Measurements from ENCODE around the gene LPCAT3.

Gene LPCAT3

DNA sequence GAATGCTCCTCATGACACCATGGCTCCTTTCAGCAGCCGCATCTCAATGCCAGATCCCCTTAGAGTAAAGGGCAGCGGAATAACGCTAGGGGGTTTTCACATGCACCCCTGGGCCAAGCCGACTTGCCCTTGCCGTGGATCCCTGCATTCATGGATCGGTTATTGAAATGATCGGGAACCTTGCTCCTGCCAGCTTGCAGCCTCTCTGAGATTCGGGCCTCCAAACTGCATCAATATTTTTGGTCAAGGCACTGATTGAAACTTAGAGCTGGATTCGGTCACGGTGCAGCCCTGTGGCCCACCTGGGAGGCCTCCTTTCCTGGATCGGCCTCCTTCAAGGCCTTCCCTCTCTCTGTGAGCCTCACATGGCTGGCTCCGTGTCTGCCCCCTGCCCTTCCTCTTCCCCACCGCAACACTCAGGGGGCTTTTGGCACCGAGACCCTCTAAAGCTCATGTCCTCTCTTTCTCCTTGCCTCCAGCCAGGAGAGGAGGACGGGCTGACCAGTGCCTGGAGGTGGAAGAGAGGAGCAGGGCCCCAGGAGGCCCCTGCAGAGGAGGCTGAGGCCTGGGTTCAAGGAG is 65.3 kb downstream of the LPCAT3 start:
- no peak for DNase-seq (ENCODE audit: low read depth in 2 of 2)

DNA sequence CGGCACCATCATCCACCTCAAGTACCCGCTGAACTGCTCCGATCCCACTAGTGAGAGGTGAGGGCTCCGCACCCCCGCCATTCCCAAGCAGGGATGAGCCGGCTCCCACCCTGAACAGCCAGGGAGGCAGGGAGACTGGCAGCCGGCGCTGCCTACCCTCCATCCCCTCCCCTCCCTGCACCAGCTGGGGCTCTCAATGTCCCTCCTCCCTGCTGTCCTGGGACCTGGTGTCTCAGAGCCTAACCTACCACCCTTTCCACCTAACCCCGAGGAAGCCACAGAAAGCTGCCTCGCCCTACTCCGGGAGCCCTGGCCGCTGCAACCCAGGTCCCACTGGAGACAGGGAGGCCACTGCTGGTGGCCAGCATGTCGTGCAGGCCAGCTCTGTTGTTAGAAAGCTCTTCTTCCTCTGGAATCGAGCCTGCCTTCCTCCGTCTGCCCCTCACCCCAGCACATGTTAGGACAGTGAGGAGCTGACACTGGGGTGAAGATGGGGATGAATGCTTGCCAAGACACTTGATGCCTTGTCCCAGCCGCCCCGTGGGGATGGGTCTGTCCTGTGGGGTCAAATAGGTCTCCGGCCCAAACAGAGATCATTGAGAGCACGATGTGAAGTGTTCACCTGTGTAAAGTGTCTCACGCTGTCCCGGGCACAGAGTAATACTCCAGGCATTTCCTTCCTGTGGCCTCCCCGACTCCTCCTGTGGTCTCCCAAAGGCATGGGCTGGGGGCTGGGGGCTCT is 66.0 kb downstream of the LPCAT3 start:
- DNase-seq (ENCODE audit: low read depth in 2 of 2): no peak

DNA sequence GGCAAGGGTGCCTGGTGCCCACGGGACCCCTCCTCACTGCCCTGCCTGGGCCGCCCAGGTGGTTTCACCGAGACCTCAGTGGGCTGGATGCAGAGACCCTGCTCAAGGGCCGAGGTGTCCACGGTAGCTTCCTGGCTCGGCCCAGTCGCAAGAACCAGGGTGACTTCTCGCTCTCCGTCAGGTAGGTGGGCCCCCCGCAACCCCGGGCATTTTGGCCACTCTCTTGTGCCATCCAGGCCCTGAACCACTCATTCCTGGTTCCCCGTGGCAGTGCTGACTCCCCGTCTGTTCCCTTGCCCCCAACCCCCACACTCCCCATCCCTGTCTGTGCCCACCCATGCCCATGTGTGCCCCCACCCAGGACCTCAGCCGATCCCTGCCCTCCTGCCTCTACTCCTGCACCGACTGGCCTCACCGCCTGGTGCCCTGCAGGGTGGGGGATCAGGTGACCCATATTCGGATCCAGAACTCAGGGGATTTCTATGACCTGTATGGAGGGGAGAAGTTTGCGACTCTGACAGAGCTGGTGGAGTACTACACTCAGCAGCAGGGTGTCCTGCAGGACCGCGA is 66.6 kb downstream of the LPCAT3 start:
- no peak for DNase-seq (ENCODE audit: low read depth in 2 of 2)

DNA sequence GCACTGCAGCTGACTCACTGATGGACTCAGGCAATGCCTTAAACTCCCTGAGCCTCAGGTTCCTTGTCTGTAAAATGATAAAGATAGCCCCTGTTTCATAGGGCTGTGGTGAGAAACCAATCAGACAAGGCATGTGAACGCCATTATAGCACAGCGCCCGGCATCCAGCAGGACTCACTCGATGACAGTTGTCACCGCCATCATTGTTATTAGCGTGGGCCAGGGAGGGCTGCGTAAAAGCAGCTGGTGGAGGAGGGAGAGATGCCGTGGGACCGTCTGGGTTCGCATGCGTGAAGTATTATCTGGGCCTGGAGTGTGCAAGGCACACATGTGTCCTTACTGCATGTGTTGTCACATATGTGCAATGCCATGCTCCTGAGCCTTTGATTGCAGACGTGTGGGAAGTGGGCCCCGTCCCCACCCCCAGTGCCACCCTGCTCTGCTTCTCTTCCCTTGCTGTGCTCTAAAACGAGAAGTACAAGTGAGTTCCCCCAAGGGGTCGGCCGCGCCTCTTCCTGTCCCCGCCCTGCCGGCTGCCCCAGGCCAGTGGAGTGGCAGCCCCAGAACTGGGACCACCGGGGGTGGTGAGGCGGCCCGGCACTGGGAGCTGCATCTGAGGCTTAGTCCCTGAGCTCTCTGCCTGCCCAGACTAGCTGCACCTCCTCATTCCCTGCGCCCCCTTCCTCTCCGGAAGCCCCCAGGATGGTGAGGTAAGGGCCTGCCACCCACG is 67.3 kb downstream of the LPCAT3 start, which contains the start of gene PTPN6:
Gene PTPN6 (plus strand): TSS at position 546 of the 730 bp plus-strand sequence. CDS start 157 bp downstream, at position 703.
- DNase-seq (ENCODE audit: low read depth in 2 of 2): peak; percentile 62 to 67

DNA sequence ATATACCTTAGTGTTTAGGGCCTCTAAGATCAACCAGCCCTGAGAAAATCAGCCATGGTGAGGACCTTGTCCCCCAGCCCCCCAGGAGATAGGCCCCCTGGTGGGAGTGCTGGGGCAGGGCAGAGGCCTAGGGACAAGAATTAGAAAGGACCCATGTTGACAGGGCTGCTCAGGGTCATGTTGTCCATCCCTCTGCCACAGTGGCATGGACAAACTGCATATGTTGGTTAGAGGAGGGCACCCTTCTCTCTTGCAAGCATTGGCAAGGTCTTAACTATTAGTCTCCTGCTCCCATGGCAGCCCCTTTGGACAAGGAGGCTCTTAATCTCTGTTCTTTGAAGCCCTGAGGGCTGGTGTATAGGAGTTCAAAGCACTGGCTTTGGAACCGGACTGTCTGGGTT is 67.9 kb downstream of the LPCAT3 start:
- DNase-seq (ENCODE audit: low read depth in 2 of 2): no peak

DNA sequence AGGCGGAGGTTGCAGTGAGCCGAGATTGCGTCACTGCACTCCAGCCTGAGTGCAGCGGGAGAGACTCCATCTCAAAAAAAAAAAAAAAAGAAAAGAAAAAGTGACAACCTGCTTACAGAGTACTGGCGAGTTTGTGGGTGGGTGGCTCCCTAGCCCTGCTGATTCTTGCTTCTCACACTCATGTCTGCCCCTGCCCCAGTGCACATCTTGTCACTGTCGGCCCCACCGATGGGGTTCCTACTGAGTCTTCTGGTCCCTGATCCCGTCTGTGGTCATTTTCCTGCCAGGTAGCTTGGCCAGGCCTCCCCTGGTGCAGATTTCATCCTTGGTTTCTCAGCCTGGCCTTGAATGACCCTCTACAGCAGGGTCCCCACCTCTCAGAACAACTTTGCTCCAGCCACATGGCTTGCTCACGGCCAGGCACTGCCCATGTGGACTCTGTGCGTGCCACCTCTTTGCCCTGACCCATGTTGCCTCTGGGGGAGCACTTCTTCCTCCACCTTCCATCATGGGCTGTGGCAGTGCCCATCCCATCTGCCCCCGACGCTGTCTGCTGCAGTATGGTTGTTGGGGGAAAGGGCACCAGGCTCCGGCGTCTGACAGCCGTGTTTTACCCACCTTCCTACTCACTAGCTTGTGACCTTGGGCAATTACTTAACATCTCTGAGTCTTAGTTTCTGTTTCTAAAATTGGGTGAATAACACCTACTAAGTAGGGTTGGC is 69.2 kb downstream of the LPCAT3 start:
- no peak for DNase-seq (ENCODE audit: low read depth in 2 of 2)

DNA sequence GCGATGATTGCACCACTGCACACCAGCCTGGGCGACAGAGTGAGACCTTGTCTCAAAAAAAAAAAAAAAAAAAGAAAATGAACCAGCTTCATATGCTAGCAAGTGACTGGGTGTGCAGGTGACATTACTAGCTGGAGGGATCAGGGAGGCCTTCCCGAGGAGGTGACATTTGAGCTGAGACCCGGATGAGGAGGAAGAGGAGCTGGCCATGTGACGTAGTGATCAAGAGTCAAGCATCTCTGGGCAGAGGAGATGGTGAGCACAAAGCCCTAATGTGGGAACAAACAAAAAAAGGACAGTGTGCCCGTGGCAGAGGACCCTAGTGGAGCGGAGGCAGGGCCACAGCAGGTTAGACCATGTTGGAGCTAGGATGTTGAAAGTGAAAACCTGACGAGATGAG is 70.7 kb downstream of the LPCAT3 start:
- DNase-seq (ENCODE audit: low read depth in 2 of 2): no peak

DNA sequence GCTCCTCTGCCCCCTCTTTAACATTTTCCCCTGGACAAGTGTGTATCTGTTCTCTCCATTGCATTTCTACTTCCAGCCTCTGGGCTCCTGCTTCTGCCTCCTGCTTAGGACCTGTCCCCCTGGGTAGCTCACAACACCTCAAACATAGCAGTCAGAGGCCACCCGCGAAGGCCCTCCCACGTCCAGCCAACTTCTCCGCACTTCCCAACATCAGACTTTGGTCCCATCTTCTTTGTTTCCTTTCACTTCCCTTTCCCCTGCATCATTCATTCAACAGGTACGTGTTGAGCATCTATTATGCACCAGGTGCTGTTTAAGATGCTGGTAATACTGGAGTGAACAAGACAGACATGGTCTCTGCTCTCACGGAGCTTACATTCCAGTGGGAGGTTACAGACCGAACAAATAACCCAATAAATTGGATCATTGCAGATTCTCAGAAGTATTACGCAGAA is 71.3 kb downstream of the LPCAT3 start:
- DNase-seq (ENCODE audit: low read depth in 2 of 2): no peak

DNA sequence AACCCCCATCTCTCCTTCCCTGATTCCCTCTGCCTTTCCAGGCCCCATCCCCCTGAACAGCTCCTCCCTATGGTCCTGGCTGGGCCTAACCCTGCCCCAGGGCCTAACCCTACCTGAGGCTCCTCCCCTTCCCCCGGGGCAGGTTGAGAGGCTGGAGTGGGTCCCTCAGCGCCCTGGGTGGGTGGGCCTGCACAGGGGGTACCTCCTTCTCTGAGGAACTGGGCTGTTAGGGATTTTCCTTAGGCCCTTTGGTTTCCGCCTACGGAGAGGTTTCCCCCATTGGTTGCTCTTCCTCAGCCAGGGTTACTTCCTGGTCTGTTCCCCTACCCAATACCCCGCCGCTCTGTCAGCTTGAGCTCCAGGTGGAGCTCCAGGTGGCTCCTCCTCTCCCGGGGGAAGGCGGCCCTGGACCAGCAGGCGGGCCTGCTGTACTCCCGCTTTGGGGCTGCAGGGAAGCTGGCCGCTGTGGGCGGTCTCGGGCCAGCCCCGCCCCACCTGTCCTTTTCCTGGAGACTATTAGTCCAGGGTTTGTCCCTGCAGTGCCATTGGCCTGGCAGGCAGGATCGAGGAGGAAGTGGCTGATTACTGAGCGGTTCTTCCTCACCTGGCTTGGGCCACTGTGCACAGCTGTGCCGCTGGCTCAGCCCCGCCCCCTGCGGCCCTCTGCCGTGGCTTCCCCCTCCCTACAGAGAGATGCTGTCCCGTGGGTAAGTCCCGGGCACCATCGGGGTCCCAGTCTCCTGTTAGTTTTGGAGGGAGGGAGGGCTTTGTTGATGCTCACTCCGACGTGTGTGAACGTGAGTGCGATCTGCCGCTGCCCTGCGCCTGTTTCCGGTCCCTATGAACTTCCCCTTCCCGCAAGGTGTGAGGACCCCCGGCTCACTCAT is 72.0 kb downstream of the LPCAT3 start:
- DNase-seq (ENCODE audit: low read depth in 2 of 2): no peak

DNA sequence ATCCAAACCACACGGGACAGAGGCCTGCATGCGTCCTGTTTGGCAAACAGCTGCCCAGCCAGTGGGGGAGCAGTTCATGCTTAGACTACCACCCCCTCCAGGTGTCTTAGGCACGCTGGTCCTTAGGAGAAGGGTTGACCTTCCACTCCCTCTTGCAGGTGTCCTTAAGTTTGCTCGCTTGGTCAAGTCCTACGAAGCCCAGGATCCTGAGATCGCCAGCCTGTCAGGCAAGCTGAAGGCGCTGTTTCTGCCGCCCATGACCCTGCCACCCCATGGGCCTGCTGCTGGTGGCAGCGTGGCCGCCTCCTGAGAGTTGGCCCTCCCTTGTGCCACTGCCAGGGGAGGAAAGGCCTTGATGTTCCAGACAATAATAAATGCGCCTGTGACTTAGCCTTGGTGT is 72.7 kb downstream of the LPCAT3 start:
- no peak for DNase-seq (ENCODE audit: low read depth in 2 of 2)

DNA sequence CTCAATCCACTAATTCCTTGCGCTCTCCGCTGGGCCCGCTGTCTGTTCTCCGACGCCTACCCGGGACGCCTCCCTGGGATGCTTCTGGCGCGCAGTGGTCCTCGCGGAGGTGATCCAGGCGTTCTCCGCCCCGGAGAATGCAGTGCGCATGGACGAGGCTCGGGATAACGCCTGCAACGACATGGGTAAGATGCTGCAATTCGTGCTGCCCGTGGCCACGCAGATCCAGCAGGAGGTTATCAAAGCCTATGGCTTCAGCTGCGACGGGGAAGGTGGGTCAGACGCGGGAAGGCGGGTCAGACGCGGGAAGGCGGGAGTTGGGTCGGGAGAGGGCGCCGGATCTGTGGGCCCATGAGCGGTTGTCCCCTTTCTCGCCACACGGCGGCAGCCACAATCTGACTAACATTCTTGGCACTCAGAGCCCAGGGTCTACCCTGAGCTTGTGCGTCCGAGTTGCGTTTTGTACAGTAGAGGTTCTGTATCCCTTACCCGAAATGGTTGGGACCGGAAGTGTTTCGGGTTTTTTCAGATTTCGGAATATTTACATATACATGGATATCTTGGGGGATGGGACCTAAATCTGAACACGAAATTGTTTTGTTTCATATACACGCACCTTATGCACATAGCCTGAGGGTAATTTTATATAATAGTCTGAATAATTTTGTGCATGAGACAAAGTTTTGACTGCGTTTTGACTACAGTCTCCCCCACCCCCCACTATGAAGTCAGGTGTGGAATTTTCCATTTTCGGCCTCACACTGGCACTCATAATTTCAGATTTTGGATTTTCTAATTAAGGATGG is 73.7 kb downstream of the LPCAT3 start:
- peak; percentile 67 to 74 for DNase-seq (ENCODE audit: low read depth in 2 of 2)

DNA sequence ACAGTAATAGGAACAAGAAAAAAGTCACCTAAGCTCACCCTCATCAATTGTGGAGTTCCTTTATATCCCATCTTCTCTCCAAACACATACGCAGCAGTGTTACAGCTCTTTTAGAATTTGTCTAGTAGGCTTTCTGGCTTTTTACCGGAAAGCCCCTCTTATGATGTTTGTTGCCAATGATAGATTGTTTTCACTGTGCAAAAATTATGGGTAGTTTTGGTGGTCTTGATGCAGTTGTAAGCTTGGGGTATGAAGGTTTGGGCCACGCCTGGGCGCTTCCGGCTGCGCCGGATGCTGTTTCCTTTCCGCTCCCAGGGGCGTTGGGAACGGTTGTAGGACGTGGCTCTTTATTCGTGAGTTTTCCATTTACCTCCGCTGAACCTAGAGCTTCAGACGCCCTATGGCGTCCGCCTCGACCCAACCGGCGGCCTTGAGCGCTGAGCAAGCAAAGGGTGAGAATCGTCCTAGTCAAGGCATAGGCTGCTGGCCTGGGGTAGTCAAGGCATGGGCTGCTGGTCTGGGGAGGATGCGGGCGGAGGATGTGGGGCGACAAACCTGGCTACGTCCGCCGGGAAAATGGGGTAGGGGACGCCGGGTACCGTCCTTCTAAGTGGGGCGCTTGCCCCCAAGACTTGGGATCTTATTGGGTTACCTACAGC is 74.4 kb downstream of the LPCAT3 start, which contains the start of the genes C12orf57 and RNU7-1:
Gene C12orf57 (plus strand): TSS at position 301 of the 659 bp plus-strand sequence. CDS start 100 bp downstream, at position 401.
Gene RNU7-1 (plus strand): TSS at position 95 of the 659 bp plus-strand sequence.
- no peak for DNase-seq (ENCODE audit: low read depth in 2 of 2)

DNA sequence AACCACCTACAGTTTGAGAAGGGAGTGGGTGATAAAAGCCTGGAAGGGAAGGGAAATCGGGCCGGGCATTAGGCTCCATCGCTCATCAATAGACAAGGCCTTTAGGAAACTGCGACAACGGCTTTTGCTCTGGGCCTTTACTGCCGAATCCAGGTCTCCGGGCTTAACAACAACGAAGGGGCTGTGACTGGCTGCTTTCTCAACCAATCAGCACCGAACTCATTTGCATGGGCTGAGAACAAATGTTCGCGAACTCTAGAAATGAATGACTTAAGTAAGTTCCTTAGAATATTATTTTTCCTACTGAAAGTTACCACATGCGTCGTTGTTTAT is 74.9 kb downstream of the LPCAT3 start:
- no peak for DNase-seq (ENCODE audit: low read depth in 2 of 2)

DNA sequence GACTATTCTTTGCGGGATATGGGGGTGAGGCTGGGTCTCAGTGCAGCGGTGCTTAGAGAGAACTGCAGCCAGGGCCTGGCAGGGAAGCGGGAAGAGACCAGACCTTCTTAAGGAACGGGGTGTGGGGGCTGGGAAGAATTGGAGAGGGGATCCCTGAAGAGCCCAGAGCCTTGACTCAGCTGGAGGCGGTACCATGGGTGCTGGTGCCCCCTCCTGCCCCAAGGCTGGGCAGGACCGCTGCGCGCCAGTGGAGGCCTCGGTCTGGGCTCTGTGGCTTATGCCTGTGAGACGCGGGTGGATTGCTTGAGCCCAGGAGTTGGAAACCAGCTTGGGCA is 76.0 kb downstream of the LPCAT3 start:
- no peak for DNase-seq (ENCODE audit: low read depth in 2 of 2)

DNA sequence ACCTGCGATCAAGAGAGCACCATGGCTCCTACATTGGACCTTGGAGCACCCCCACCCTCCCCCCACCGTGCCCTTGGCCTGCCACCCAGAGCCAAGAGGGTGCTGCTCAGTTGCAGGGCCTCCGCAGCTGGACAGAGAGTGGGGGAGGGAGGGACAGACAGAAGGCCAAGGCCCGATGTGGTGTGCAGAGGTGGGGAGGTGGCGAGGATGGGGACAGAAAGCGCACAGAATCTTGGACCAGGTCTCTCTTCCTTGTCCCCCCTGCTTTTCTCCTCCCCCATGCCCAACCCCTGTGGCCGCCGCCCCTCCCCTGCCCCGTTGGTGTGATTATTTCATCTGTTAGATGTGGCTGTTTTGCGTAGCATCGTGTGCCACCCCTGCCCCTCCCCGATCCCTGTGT is 76.5 kb downstream of the LPCAT3 start:
- DNase-seq (ENCODE audit: low read depth in 2 of 2): no peak

DNA sequence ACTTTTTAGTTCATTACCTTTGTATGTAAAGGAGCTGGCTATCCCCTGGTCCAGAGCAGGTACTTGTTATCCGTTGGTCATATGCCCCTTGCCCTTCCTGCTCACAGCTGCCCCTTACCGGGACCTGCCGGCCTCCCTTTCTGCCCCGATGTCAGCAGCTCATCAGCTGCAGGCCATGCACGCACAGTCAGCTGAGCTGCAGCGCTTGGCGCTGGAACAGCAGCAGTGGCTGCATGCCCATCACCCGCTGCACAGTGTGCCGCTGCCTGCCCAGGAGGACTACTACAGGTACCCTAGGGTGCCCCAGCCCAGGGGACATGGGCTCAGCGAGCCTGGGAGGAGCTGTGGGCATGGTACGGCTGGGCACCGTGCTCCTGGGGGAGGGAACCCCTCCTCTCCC is 77.0 kb downstream of the LPCAT3 start:
- DNase-seq (ENCODE audit: low read depth in 2 of 2): no peak

DNA sequence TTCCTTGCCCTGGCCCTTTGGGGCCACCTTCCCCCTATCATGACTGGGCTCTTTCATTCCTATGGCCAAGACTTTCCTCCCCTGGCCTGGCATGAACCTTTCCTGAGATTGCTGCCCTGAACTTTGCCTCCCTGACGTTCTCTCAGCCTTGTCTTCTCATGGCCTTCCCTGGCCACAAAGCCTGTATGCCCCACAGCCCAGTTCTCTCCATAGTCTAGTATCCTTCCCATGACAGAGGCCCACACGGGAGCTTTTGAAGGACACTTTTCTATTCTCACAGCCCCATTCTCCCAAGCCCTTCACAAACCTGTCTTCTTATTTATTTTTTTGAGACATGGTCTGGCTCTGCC is 79.1 kb downstream of the LPCAT3 start:
- no peak for DNase-seq (ENCODE audit: low read depth in 2 of 2)

DNA sequence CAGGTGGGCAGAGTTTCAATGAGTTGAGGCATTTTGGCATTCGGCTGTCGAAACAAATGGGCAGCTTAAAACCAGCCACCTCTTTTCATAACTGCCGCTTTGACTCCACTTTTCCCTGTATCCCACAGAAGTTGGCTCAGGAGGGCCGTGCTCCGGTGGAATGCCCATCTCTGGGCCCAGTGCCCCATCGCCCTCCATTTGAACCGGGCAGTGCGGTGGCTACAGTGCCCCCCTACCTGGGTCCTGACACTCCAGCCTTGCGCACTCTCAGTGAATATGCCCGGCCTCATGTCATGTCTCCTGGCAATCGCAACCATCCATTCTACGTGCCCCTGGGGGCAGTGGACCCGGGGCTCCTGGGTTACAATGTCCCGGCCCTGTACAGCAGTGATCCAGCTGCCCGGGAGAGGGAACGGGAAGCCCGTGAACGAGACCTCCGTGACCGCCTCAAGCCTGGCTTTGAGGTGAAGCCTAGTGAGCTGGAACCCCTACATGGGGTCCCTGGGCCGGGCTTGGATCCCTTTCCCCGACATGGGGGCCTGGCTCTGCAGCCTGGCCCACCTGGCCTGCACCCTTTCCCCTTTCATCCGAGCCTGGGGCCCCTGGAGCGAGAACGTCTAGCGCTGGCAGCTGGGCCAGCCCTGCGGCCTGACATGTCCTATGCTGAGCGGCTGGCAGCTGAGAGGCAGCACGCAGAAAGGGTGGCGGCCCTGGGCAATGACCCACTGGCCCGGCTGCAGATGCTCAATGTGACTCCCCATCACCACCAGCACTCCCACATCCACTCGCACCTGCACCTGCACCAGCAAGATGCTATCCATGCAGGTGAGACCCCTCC is 79.7 kb downstream of the LPCAT3 start:
- no peak for DNase-seq (ENCODE audit: low read depth in 2 of 2)
